Stimulated activated CD4-positive, alpha-beta T cell treated with anti-CD3 and anti-CD28 coated beads, Interleukin-2, amount 100 ng/mL, for 48 hours (primary cell): ENCODE results near the gene ZNF546.
"Not testable (repeated sequence)": the region's sequence is repeated elsewhere in the genome, so short reads cannot be mapped to it uniquely, and the experiment has no call there.

Source experiments
- DNase-seq, 2 donors: peaks; one replicate each; pipeline ENCODE4 v3.0.0-alpha.2; 2020

Gene ZNF546

DNA sequence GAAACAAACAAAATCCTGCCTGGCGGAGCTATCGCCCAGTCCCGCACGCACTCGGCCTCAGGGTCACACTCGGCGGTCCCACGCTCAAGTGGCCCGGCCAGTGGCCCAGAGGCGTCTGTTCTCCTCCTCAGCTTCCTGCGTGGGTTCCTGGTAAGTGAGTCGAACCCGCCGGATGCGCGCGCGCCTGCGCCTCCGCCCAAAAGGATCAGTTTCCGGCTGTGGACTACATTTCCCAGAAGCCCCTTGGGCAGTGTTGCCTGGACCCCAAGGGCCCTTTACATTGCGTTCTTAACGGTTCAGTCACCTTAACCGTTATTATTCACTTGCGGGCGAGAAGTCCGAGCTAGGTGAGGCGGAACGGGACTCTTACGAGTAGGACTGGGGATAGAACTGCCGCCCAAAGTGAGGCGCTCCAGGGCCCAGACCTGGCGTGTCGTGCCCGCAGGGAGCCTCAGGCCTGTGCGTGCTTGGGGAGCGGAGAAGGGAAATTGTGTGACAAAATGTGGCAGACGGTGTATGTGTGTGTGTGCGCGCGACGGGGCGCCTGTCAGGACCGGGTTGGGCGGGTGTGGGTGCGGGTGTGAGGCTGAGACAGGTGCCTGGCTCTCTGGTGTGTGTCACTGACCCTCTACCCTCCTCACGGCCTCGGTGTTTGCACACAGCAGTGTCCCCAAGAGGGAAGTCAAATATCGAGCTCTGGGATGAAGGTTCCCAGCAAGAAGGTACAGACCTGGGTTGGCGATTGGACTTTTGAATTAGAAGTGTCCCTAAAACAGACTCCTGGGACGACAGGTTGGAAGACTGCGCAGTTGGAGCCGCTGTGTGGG lies at the start of gene ZNF546:
Gene ZNF546, plus strand, starts transcription at position 250 of the 827 bp plus-strand sequence. CDS start 1,267 bp downstream, outside the sequence.
- peak; percentile 83 to 87 for DNase-seq

DNA sequence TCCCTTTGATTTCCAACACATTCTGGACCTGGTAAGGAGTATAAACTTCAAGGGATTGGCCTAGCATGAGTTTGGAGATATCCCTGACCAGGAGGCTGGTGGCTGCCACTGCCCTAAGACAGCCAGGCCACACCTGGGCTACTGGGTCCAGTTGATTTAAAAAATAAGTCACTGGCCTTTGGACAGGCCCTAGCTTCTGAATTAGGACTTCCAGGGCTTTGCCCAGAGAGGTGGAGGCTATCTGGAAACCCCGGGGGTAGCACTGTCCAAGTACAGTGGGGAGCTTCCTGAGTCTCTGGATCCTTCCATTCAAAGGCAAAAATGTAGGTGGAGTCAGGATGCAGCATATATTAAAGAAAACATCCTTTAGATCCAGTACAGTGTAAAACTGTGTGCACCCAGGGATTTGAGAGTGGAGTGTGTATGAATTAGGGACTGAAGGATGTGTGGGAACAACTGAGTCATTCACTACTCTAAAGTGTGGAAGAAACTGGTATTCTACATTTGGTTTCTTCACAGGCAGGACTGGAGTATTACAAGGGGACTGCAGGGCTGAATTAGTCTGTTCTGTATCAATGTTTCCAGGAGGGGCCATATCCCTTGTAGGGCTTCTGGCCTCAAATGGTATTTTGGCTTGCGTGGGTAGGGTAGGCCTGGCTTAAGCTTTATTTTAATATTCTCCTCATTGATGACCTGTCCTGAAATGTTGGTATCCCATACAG lies 47.7 kb upstream of the ZNF546 start:
- no peak for DNase-seq

DNA sequence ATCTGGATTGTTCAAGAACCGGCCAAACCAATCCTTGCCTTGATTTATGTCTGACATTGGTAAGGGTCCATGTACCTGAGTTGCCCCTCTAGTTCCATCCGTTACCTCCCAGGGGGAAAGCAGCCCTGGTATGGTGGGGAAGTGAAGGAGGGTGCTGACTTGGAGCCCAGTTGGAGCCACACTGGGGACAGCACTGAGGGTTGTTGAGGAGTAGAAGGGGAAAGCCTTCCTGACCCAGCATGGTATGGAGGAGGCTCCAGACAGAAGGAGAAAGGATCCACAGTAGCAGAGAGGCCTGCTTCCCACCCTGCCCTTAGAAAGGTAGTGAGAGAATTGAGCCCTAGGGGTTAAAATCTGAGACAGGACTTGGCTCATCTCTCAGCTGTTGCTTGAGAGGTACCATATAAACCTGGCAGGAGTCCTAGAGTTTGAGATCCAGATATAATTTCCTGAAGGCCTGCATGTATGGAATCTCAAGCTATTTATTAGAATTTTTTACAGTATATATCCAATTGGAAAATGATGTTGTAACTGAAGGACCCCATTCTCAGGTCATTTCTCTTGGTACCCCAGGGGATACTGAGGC lies 45.7 kb upstream of the ZNF546 start:
- DNase-seq: no peak

DNA sequence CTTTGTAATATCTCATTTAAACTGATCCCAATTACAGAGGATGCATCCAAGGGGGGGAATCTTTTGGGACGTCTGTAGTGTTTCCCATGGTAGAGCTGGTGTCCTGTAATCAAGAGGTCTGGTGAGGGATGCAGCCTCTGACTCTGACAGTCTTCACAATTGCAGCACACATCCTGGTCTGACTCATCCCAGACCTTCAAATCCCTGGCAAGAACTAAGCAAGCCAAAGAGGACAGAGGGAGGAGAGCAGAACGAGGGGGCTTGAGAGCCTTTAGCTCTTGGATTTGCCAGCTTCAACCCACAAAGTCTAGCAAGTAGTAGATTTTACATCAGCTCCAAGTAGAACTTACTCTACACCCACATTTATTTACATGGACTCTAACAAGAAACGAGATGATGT lies 45.2 kb upstream of the ZNF546 start:
- DNase-seq: no peak

DNA sequence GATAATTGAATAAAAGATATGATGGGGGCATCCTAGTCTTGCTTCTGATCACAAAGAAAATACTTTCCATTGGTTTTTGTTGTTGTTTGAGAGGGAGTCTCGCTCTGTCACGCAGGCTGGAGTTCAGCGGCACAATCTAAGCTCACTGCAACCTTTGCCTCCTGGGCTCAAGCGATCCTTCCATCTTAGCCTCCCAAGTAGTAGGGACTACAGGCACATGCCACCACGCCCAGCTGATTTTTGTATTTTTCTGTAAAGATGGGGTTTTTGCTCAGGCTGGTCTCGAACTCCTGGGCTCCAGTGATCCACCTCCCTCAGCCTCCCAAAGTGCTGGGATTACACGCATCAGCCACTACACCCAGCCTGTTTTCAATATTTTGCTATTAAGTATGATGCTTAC lies 42.9 kb upstream of the ZNF546 start:
- DNase-seq: no peak

DNA sequence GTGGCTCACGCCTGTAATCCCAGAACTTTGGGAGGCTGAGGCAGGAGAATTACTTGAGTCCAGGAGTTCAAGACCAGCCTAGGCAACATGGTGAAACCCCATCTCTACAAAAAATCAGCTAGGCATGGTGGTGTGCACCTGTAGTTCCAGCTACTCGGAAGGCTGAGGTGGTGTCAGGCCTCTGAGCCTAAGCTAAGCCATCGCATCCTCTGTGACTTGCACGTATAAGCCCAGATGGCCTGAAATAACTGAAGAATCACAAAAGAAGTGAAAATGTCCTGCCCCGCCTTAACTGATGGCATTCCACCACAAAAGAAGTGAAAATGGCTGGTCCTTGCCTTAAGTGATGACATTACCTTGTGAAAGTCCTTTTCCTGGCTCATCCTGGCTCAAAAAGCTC lies 39.0 kb upstream of the ZNF546 start:
- DNase-seq: not testable (repeated sequence)

DNA sequence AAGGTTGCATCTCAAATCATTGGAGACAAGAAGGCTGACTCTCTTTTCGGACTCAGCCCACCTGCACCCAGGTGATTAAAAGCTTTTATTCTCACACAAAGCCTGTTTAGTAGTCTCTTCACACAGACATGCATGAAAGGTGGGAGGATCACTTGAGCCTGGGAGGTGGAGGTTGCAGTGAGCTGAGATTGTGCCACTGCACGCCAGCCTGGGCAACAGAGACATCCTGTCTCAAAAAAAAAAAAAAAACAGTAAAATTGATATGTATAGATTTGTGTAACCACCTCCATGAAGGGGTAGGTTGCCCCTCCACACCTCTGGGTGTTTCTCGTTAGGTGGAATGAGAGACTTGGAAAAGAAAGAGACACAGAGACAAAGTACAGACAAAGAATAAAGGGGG lies 37.9 kb upstream of the ZNF546 start:
- DNase-seq: not testable (repeated sequence)

DNA sequence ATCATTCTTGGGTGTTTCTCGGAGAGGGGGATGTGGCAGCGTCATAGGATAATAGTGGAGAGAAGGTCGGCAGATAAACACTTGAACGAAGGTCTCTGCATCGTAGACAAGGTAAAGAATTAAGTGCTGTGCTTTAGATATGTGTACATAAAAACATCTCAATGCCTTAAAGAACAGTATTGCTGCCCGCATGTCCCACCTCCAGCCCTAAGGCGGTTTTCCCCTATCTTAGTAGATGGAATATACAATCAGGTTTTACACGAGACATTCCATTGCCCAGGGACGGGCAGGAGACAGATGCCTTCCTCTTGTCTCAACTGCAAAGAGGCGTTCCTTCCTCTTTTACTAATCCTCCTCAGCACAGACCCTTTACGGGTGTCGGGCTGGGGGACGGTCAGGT lies 37.5 kb upstream of the ZNF546 start:
- not testable (repeated sequence) for DNase-seq

DNA sequence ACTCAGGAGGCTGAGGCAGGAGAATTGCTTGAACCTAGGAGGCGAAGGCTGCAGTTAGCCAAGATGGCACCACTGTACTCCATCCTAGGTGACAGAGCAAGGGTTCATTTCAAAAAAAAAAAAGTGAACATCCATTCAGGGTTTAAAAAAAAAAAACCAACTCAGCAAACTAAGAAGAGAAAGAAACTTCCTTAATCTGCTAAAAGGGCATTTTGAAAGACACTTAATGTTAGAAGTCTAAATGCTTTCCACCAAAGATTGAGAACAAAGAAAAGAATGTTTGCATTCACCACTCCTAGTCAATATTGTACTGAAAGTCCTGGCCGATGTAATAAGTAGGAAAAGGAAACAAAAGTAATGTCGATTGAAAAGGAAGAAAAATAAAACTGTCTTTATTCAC lies 33.0 kb upstream of the ZNF546 start:
- DNase-seq: no peak

DNA sequence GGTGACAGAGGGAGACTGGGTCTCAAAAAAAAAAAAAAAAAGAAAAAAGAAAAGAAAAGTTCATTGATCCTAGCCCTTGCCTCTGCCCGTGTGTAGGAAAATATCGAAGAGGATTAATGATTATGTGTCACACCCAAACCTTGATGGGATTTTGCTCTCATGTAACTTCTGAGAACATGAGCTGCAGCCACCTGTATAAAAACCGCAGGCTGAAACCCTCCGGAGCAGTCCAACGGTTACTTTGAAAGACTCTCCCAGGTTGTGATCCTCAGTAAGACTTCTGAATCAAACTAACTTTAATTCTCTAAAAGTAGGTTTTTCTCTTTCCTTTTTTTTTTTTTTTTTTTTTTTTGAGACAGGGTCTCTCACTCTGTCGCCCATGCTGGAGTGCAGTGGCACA lies 30.2 kb upstream of the ZNF546 start:
- no peak for DNase-seq

DNA sequence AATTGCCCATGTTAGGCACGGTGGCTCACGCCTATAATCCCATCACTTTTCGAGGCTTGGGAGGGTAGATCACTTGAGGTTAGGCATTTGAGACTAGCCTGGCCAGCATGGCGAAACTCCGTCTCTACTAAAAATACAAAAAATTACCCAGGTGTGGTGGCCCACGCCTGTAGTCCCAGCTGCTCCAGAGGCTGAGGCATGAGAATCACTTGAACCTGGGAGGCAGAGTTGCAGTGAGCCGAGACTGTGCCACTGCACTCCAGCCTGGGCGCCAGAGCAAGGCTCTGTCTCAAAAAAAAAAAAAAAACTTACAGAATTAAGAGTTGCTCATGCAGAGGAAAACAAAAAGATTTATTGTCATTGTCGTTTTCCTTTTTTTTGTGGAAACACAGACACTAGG lies 29.3 kb upstream of the ZNF546 start:
- no peak for DNase-seq

DNA sequence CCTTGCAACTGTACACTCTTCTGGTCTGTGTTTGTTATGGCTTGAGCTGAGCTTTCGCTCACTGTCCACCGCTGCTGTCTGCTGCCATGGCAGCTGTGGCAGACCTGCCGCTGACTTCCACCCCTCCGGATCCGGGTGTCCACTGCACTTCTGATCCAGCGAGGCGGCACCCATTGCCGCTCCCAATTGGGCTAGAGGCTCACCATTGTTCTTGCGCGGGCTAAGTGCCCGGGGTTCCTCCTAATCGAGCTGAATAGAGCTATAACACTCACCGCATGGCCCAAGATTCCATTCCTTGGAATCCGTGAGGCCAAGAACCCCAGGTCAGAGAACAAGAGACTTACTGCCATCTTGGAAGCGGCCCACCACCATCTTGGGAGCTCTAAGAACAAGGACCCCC lies 28.1 kb upstream of the ZNF546 start:
- no peak for DNase-seq

DNA sequence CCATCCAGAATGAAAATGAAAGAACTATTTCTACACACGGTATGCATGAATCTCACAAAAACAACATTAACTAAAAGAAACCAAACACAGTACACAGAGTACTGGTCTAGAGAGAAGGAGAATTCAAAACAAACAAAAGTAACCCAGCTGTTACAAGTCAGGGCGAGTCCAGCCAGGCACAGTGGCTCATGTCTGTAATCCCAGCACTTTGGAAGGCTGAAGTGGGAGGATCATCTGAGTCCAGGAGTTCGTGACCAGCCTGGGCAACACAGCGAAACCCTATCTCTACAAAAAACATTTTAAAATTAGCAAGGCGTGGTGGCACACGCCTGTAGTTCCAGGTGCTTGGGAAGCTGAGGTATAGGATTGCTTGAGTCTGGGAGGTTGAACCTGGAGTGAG lies 27.6 kb upstream of the ZNF546 start:
- no peak for DNase-seq

DNA sequence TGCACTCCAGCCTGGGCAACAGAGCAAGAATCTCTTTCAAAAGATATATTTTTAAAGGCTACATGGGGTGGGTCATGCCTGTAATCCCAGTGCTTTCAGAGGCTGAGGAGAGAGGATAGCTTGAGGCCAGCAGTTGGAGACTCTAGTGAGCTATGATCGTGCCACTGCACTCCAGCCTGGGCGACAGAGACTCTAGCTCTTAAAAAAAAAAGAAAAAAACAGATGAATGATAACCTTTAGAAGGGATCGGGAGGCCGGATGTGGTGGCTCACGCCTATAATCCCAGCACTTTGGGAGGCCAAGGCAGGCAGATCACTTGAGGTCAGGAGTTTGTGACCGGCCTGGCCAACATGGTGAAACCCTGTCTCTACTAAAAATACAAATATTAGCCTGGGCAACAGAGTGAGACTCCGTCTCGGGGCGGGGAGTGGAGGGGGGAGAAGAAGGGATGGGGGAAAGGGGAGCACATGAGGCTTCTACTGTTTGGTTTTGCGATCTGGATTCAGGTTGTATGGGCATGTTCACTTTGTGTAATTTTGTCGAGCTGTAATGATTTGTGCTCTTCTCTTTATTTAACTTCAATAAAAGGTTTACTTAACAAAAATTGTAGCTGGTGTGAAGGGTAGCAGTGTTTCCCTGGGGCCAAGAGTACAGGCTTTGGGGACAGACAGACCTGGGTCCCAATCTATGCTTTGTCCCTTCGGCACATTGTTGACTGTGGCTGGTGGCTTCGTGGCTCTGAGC lies 27.0 kb upstream of the ZNF546 start:
- DNase-seq: no peak

DNA sequence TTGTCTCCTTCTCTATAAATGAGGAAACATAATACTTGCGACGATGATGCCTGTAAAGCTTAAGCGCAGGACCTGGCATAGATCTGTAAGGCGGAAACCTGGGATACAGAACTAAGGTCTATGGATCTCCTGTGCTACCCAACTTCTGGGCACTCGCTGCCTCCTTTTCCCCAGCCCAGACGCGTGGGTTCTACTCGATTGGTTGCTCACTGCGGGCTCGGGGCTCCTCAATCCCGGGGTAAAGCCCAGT lies 26.5 kb upstream of the ZNF546 start:
- DNase-seq: no peak

DNA sequence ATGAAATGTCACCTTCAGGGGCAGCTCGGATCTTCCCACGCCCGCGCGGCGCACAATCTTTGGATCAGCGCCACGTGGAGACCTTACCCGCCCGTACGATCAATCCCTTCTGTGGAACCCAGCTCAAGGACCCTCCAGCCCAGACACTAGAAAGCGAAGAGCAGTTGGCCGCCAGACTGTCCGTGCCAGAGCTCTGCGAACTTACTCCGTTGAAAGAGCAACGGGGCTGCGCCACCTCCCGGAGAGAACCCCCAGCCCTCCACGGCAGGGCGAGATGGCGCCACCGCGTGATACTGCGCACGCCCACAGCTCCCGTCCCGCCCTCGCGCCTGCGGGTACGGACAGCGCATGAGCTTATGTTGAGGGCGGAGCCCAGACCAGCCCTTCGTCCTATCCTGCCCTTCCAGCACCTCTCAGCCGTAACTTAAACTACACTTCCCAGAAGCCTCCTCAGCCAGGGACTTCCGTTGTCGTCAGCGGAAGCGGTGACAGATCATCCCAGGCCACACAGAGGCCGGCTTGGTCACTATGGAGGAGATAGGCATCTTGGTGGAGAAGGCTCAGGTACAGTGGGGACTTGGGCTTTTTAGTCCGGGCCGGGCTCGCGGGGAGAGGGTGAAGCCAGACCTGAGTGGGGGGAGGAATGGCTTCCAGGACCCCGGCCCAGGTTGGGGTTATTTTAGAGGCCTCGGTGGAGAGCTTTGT lies 26.0 kb upstream of the ZNF546 start, which contains the start of gene PSMC4:
Gene PSMC4, plus strand, starts transcription at position 491 of the 705 bp plus-strand sequence. Its CDS starts 38 bp downstream, at position 529.
- peak; percentile 95 to 96 for DNase-seq

DNA sequence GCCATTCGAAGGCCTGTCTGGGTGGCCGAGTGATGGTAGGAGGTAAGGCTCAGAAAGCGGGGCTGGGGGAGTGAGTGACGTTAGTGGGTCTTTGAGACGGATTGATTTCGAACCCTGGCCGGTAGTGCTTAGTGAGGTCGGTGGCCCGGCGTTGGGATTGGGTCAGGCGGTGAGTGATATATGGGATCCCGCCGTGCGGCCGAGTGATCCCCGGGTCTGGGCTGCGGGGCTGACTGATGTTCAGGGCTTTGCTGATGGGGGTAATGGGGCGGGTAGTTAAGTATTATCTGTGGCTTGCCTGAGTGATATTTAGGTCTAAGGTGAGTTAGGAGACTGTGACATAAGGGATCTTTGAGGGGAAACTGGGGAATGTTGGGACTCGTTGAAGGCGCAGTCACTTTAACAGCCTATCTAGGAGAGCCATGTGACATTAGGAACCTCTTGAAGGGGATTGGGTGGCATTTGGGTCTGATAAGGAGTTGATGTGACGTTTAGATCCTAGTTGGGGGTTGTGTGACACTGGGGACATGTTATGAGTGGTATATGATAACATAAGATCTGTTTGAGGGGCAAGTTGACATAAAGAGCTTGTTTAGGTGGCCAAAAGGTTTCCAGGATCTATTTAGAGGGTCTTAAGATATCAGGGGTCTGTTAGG lies 25.4 kb upstream of the ZNF546 start:
- DNase-seq: no peak

DNA sequence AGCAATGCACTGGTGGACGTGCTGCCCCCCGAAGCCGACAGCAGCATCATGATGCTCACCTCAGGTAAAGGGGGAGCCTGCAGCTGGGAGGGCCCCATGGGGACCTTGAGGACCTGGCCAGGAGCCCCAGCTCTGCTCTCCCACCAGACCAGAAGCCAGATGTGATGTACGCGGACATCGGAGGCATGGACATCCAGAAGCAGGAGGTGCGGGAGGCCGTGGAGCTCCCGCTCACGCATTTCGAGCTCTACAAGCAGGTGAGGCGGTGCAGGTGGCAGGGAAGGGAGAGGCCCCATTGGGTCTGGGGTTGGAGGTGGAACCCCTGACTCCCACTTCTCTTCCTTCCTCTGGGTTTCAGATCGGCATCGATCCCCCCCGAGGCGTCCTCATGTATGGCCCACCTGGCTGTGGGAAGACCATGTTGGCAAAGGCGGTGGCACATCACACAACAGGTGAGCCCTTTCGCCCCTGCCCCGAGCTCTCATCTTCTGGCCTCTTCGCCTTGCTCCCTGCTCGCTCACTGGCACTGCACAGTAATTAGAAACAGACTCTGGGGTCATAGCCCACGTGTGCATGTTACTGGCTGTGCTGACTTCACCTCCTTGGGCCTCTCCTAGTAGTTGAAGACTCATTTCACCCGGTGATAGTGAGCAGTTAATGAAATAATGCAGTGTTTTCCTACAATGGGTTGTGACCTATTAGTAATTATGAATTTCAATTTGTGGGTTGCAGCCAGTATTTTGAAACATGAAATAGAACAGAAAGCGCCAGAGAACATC lies 22.3 kb upstream of the ZNF546 start:
- DNase-seq: no peak

DNA sequence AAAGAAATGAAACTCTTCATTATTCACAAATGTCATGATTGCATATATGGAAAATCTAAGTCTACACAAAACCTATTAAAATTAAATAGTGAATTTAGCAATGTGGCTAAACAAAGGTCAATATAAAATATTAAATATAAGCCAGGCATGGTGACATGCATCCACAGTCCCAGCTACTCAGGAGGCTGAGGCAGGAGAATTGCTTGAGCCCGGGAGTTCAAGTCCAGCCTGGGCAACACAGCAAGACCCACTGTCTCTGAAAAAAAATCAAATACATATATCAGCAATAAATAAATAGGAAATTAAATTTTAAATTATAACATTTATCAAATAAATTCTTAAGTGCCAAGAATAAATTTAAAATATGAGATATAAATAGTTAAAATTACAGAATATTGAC lies 14.0 kb upstream of the ZNF546 start:
- no peak for DNase-seq

DNA sequence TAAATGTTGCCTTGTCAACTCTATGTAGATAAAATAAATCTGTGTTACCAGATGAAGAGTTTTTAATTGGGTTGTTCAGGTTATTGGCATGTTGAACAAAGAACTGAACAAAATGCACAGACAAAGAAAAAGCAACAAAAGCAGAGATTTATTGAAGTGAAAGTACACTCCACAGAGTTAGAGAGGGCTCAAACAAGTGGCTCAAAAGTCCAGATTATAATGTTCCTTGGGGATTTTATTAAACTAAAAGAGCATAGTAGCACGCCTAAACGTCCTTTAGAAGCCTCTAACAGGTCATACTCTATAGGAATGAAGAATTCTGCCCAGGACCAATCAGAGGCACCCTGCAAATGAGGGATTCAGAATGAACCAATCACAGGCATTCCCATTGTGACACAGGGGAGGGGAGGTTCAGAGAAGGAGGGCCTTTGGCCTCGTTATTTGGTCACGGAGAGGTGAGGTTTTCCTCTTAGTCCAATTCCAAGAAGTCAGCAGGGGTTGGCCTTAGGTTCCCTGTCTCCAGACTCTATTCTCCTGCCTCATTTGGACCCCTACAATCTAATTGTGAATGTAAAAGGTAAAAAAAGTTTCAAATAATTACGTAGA lies 13.1 kb upstream of the ZNF546 start:
- no peak for DNase-seq

DNA sequence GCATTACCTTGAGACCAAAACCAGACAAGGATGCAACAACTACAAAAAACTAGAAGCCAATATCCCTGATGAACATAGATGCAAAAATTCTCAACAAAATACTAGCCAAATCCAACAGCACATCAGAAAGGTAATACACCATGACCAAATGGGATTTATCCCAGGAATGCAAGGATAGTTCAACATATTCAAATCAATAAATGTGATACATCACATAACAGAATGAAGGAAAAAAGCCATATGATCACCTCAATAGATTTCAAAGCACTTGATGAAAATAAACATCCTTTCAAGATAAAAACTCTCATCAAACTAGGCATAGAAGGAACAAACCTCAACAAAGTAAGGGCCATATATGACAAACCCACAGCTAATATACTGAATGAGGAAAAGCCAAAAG lies 10.2 kb upstream of the ZNF546 start:
- DNase-seq: no peak
